ENCODE measurements around the gene PDE4B.

Gene PDE4B

DNA sequence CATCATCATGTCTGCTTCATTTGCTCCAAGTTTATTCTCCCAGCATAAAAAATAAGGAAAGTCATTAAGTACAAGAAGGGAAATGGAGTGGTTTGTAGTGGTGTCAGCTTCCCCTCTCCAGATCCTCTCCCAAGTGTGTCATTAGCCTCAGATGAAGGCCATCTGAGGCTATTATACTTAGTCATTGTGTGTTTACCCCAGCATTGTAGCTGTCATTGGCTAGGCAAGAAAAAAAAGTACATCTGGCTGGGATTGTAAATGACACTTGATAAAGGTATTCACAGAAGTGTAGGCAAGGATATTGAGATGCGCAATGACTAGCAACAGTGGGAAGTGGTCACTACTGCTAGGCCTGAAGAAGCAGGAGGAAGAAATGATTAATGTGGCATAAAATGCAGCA lies 424.3 kb downstream of the PDE4B start:
- TF ChIP-seq CTCF (IDR thresholded peaks at IDR 0.05), result no peak

DNA sequence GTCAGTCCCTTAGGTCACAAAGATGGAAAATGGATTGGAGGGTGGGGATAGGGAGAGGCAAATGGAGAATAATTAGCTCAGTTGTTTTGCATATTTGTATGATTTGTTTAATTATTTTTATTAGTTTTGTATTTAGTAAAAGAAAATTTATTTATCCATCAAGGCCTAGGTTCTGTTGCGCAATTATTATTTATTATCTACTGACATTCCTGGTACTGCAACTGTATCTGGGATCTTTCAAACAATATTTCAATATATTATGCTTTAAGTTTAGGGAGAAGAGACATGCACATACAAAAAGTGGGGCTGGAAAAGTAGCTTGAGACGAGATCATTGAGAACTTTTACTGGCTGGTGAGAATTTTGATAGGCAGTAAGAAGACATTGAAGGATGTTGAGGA lies 424.9 kb downstream of the PDE4B start:
- TF ChIP-seq CTCF (IDR thresholded peaks at IDR 0.05), result no peak

- no peak for TF ChIP-seq CTCF (IDR thresholded peaks at IDR 0.05)
These were observed 427.8 kb downstream of the PDE4B start for GRCh38 chr1:66220477-66220876.

DNA sequence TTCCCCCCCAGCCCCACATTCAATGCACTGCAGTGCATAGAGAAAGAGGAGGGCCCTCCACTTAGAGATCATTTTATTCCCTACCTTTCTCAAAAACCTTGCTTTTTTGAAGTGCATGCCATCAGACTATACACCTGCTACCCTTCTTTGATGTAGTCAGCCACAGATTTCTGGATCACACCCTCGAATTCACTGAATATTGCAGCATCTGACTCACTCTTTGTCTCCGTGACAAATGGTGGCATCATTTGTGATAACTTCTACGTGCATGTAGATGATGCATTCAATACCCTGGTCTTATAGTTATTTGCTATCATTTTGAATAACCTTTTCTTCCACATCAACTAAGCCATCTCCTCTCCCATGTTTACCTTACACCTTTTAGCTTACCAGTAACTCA lies 431.0 kb downstream of the PDE4B start:
- TF ChIP-seq CTCF (IDR thresholded peaks at IDR 0.05), result no peak

- TF ChIP-seq CTCF (IDR thresholded peaks at IDR 0.05), result no peak
These were observed 434.3 kb downstream of the PDE4B start for GRCh38 chr1:66226985-66227384.

GRCh38 chr1:66227966-66228365 lies 435.3 kb downstream of the PDE4B start:
- no peak for TF ChIP-seq CTCF (IDR thresholded peaks at IDR 0.05)

GRCh38 chr1:66231217-66231616 lies 438.5 kb downstream of the PDE4B start:
- no peak for TF ChIP-seq CTCF (IDR thresholded peaks at IDR 0.05)

GRCh38 chr1:66231681-66232463 lies 439.2 kb downstream of the PDE4B start:
- no peak for TF ChIP-seq CTCF (IDR thresholded peaks at IDR 0.05)

Data from LNCAP (cell line).